ENCODE results near the gene TMEM202. TPM values are rescaled to one million over a fixed set of nuclear protein-coding genes. Genes with fewer than 3 reads are reported as not detected.

Gene TMEM202
- total and polyA plus RNA-seq, 7 donors, result not detected

DNA sequence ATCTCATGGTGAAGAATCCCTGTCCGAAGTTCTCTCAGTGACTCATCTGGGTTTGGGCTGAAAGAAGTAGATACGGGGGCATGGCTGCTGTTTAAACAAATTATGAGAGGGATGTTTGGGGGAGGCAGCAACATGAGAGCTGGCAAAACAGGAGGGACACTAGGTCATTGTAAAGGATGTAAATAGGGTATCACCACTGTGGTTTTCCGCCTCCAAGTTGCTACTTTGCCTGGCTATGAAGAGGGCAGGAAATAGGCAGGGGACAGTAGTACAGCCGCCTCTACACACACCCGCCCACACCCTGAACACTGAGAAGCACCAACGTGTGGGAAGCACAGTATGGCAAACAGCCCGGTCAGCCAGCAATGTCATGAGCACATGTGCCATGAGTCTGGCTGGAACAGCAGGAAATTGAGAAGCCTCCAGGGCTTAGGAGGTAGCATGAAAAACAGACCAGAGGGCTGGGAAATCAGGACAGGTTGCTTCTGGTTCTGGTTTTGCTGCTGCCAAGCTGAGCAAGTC is 39.4 kb upstream of the TMEM202 start:
- Histone ChIP-seq H3K36me3 (ENCODE audit: insufficient read depth in 1 of 2, low read depth in 1 of 2) (peaks cover 12 to 43% of the 10 kb centered on the region in 2 donors), H3K9me3 (no peaks in the 10 kb centered on the region), H3K4me3 (no peak overlapping the region), H3K27me3 (ENCODE audit: insufficient read depth in 3 of 3, low read length in 2 of 3) (no peaks in the 10 kb centered on the region), H3K27ac (peak overlapping the region; percentile 82), H3K4me1 (peaks cover 21% of the 10 kb centered on the region)
- intact Hi-C loops (cut with DNase I), result no loop called here
- ATAC-seq (peak; percentile 96 to 98 (median 97)), DNase-seq (peak; percentile 71 to 87)
- WGBS, 3 donors, result 22 to 29% (median 26%) methylated on average over 7 of the region's 7 CpGs
- TF ChIP-seq, protein P1, sequence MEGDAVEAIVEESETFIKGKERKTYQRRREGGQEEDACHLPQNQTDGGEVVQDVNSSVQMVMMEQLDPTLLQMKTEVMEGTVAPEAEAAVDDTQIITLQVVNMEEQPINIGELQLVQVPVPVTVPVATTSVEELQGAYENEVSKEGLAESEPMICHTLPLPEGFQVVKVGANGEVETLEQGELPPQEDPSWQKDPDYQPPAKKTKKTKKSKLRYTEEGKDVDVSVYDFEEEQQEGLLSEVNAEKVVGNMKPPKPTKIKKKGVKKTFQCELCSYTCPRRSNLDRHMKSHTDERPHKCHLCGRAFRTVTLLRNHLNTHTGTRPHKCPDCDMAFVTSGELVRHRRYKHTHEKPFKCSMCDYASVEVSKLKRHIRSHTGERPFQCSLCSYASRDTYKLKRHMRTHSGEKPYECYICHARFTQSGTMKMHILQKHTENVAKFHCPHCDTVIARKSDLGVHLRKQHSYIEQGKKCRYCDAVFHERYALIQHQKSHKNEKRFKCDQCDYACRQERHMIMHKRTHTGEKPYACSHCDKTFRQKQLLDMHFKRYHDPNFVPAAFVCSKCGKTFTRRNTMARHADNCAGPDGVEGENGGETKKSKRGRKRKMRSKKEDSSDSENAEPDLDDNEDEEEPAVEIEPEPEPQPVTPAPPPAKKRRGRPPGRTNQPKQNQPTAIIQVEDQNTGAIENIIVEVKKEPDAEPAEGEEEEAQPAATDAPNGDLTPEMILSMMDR (IDR thresholded peaks at IDR 0.05), result no peak

DNA sequence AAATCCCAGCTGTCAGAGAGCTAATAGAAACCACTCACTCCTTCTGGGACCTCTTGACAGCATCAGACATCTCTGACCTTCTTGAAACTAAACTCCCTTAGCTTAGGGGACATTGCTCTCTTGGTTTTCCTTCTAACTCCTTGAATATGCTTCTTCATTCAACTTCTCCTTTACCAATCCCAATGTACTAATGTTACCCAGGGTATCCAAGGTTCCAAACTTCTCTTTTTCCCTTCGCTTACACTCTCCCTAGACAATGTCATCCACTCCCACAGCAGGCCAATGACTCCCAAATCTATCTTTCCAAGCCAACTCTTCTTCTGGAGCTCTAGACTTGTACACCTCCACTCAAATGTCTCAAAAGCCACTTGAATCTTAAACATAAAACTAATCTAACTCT is 36.9 kb upstream of the TMEM202 start:
- H3K4me1 ChIP-seq, result peaks cover 21% of the 10 kb centered on the region

DNA sequence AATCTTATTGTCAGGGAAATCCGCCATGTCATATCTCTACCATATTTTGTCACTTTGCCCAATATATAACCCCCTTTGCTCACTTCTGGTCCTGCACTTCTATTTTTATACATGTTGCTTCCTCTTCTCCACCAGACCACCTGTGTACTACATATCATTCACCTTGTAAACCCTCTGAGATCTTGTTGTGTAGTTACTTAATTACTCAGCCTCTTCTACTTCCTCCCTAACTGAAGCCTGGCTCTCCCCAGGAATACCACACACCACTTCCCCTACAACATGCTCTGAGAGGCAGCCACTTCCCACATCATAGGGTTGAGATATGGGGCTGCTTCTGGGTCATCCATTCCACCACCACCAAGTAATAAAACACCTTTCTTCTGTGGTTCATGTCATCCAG is 32.3 kb upstream of the TMEM202 start:
- intact Hi-C loops (cut with DNase I), result no loop called here
- DNase-seq, result no peak
- peaks cover 11 to 39% of the 10 kb centered on the region in 2 donors for H3K36me3 ChIP-seq (ENCODE audit: insufficient read depth in 1 of 2, low read depth in 1 of 2)
- no peak overlapping the region for H3K4me3 ChIP-seq
- TF ChIP-seq, protein P1 (IDR thresholded peaks at IDR 0.05), result no peak
- H3K9me3 ChIP-seq, result no peaks in the 10 kb centered on the region
- ATAC-seq, result no peak
- no peaks in the 10 kb centered on the region for H3K27me3 ChIP-seq (ENCODE audit: insufficient read depth in 3 of 3, low read length in 2 of 3)
- WGBS, 3 donors, result 88 to 94% (median 94%) methylated on average over 1 of the region's 1 CpG
- H3K27ac ChIP-seq, result no peak overlapping the region
- peaks cover 4% of the 10 kb centered on the region for H3K4me1 ChIP-seq

More for the DNA sequence above, 36.9 kb upstream of the TMEM202 start:
- DNase-seq (no peak), ATAC-seq (no peak)
- 96 to 100% (median 100%) methylated on average over 1 of the region's 1 CpG for WGBS, 3 donors
- TF ChIP-seq, protein P1 (IDR thresholded peaks at IDR 0.05), result no peak
- H3K27ac ChIP-seq, result no peak overlapping the region
- no peaks in the 10 kb centered on the region for H3K27me3 ChIP-seq (ENCODE audit: insufficient read depth in 3 of 3, low read length in 2 of 3)
- H3K9me3 ChIP-seq, result no peaks in the 10 kb centered on the region
- H3K4me3 ChIP-seq, result no peak overlapping the region
- intact Hi-C loops (cut with DNase I), result no loop called here
- peaks cover 3 to 18% of the 10 kb centered on the region in 2 donors for H3K36me3 ChIP-seq (ENCODE audit: insufficient read depth in 1 of 2, low read depth in 1 of 2)

DNA sequence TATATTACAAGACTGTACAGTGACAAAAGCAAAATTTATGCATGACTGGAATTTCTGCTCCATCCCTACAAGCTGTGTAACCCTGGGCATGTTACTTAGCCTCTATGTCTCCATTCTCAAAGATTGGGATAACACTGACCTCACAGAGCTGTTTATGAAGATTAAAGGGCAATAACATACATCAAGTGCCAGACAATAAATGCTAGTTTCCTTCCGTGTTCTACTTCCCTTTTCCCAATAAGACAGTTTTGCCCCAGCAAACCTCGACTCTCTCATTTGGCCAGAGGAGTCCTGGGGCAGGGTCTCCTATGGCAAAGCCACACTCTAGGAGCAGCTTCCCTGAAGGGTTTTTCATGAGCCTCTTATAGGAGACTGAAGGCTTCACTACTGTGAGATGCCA is 29.8 kb upstream of the TMEM202 start:
- Histone ChIP-seq H3K27me3 (ENCODE audit: insufficient read depth in 3 of 3, low read length in 2 of 3) (no peaks in the 10 kb centered on the region), H3K36me3 (ENCODE audit: insufficient read depth in 1 of 2, low read depth in 1 of 2) (peaks cover 11 to 50% of the 10 kb centered on the region in 2 donors), H3K27ac (peak overlapping the region; percentile 10), H3K4me3 (no peak overlapping the region), H3K4me1 (peaks cover 18% of the 10 kb centered on the region), H3K9me3 (no peaks in the 10 kb centered on the region)
- TF ChIP-seq, protein P1 (IDR thresholded peaks at IDR 0.05), result no peak
- no peak for ATAC-seq
- WGBS, 3 donors, result 80 to 82% (median 82%) methylated on average over 2 of the region's 2 CpGs
- intact Hi-C loops (cut with DNase I), result no loop called here
- DNase-seq, result no peak

DNA sequence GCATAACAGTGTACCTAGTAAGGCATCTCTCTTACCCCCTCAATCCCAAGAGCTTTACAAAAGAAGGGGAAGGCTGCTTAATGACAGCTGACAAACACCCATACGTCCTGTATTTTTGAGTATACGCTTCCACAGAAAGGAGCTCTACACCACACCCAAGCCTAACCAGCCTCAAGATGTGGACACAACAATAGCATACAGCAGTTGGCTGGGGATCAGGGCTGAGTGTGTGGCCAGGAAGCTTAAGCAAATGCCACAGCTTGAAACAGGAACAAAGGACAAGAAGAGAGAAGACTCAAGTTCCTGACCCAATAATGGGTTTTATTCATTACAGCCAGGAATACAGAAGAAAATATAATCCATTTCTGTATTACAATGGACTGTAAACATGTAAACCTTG is 29.2 kb upstream of the TMEM202 start:
- Histone ChIP-seq H3K4me3 (no peak overlapping the region), H3K36me3 (ENCODE audit: insufficient read depth in 1 of 2, low read depth in 1 of 2) (peaks cover 11 to 53% of the 10 kb centered on the region in 2 donors), H3K27ac (peak overlapping the region; percentile 10), H3K4me1 (peaks cover 19% of the 10 kb centered on the region), H3K9me3 (no peaks in the 10 kb centered on the region), H3K27me3 (ENCODE audit: insufficient read depth in 3 of 3, low read length in 2 of 3) (no peaks in the 10 kb centered on the region)
- 68 to 88% (median 70%) methylated on average over 2 of the region's 2 CpGs for WGBS, 3 donors
- DNase-seq, result peak in 1 of 2 donors; percentile 19
- TF ChIP-seq, protein P1 (IDR thresholded peaks at IDR 0.05), result no peak
- intact Hi-C loops (cut with DNase I), result no loop called here
- no peak for ATAC-seq
